NCI-H2196 treated with DMSO at 0.1 percent for 48 hours (cell line): Measurements from ENCODE around the gene TAF6L.
"Not testable (repeated sequence)": the region's sequence is repeated elsewhere in the genome, so short reads cannot be mapped to it uniquely, and the experiment has no call there.

ENCODE experiments used
- DNase-seq: peaks from one replicate; lab custom pipeline; 2025; ENCODE audit not compliant: unreplicated experiment; lab: John Stamatoyannopoulos, UW

Gene TAF6L

DNA sequence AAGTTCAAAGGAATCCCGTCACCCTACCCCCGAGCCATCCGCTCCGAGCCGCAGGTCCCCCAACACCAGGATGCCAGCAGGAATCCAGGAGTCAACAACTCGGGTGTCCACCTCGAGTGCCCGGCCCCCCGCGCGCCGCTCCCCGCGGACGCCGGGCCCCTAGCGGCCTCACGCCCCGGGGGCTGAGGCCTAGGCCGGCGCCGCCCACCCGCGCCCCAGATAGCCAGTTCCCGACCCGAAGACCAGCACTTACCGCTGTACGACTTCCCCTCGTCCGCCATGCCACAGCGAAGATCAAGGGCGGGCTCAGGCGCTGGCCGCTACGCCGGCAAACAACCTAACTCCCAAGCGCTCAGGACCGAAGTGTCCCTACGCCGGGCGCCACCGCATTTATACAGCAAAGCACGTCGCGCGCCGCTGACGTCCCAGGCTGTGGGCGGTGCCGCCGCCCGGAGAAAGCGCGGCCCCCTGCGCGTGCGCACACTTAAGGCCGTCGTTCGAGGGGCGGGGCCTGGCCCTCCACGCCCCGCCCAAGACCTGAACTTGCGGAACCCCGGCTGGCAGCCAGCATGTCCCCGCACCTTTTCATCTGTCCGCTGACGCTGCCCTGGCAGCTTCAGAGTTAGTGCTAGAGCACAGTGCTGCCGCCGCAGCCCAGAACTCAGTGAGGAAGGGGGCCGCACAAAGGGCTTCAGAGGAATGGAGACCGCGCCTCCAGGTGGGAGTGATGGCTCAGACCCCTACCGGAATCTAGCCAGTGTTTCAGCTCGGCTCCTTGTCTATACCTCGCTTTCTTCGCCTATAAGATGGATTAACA, 34.1 kb downstream of the TAF6L start, which contains the start of gene NXF1:
Gene NXF1 (minus strand): TSS at position 365 of the 817 bp plus-strand sequence. CDS start 84 bp downstream, at position 281.
- DNase-seq: peak; percentile 88

DNA sequence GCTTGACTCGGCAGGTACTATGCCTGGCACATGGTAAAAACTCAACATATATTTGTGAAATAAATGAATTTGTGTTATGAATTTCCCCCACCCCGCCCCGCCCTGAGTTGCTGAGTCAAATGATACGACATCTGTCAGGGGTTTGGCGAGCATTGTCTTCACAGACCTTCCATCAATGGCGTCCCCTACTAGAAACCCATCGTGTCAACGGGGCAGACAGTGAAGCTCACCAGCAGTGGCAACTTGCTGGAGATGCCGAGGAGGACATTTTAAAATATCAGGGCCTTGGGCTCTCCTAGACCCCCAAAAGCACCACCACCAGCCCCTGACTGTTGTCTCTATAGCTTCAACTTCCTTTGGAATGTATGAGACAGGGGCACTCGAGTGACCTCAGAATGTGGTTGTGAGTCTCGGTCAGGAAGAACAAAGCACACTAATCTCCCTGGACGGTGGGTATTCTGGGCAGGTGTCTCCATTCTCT, 34.8 kb downstream of the TAF6L start:
- no peak for DNase-seq

DNA sequence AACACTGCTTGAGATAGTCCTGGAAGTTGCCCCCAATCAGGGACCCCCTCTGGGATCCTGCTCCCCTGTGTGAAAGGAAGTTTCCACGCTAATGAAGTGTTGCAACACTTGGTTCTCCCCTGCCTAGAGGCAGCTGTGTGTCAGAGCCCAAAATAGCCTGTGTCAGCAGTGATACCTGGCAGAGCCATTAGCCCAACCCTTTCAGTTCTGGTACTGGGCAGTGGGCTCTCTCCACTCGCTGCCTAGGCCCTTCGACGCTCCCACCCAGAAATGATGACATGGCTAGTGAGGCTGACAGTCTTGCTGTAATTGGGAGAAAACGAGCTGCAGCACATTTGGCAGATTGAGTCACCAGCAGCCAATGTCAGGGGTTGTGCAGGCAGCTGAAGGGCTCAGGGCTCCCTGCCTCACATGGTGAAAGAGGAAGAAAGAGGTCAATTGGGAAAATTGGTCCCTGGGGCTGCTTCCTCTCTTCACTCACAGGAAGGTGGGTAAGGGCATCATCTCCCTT, 35.5 kb downstream of the TAF6L start:
- DNase-seq: no peak

DNA sequence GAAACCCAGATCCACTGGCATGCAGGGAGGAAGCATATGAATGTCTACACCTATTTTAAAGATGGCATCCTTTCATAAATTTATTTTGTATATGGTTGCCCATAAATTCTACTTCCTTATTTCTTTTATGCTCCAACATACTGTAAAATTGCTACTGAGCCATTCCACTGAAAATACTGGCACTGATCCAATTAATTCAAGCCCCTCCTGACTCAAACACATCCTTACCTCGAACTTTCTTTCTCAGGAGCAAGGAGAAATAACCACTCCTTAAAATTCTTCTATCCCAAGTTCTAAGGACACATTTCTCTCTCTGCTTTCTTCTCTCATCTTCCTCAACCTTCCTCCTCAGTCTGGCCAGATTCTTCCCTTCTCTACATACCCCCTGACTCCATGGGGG, 39.6 kb downstream of the TAF6L start:
- no peak for DNase-seq

DNA sequence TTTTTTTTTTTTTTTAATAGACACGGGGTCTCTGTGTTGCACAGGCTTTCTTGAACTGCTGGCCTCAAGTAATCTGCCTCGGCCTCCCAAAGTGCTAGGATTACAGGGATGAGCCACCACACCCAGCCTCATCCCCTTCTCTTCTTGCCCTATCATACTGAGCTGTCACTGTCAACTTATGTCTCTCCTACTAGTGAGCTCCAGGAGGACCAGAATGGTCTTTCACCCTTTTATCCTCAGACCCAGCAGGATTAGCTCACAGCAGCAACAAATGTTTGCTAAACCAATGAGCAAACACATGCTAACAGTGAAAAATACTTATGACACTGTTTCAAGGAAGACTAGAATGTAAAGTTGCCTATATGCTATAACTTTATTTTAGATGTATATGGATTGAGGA, 40.5 kb downstream of the TAF6L start:
- DNase-seq: no peak

DNA sequence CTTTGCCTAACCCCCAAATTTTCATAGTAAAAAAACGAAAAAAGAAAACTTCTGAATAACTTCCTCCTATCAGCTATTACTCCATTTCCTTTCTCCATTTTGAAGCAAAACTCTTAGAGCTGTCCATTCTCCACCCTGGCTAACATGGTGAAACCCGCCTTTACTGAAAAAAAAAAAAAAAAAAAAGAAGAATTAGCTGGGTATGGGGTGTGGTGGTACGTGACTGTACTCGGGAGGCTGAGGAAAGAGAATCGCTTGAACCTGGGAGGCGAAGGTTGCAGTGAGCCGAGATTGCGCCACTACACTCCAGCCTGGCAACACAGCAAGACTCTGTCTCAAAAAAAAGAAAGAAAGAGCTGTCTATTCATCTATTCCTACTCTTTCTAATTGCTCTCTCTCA, 45.4 kb downstream of the TAF6L start:
- DNase-seq: no peak

DNA sequence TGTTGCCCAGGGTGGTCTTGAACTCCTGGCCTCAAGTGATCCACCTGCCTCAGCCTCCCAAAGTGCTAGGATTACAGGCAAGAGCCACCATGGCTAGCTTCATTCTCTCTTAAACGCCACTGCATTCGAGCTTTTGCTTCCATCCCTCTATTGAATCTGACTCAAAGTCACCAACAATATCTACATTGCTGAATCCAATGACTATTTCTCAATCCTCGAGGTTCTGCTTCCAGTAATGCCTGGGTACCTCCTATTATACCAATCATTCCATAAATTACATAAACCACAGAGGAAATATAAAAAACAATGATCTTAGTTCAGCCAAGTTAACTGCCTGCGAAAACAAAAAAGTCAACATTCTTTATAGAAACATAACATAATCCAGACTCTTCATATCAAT, 45.9 kb downstream of the TAF6L start:
- DNase-seq: no peak

DNA sequence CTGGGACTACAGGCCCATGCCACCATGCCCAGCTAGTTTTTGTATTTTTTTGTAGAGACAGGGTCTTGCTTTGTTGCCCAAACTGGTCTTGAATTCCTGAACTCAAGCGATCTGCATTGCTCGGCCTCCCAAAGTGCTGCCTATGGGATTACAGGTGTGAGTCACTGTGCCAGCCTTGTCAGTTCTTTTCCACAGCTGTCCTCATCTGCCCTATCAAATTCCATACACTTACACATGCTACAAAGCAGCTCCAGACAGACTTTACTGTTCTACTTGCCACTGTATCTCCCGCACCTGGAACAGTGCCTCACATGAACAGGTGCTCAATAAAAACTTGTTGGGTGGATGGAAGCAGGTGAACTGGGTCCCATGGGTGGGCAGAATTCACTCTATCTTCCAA, 52.5 kb downstream of the TAF6L start:
- no peak for DNase-seq

DNA sequence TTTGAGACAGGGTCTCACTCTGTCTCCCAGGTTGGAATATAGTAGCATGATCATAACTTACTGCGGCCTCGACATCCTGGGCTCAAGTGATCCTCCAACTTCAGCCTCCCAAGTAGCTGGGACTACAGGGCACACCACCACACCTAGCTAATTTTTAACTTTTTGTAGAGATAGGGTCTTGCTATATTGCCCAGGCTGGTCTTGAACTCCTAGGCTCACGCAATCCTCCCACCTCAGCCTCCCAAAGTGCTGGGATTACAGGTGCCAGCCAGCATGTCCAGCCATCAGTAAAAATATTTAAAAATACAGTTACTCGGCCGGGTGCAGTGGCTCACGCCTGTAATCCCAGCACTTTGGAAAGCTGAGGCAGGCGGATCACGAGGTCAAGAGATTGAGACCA, 56.9 kb downstream of the TAF6L start:
- not testable (repeated sequence) for DNase-seq

DNA sequence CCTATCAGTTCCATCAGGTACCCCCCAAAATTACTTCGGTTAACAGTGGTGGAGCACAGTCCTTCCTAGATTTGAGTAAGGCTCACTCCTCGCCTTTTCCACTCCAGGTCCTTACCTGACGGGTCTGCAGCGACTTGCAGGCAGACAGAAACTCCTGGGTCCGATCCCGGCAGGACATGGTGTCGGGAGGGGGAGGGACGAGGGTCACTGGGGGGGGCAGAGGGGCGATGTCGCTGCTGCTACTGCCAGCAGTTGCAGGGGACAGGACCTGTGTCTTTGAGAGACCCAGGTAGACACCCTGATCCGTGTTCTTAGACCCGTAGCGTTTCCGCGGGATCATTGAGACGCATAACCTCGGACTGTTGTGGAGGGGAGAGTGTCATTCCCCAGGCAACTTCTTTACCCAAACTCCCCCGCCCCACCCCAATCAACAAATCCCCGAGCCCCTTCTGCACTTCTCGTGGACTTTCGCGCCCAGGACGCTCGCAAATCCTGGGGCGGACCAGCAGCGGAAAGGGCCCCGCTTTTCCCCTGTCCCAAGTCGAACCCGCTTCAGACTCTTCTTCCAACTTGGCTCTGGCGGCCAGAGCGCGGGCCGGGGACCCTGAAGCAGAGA, 59.8 kb downstream of the TAF6L start:
- DNase-seq: no peak

DNA sequence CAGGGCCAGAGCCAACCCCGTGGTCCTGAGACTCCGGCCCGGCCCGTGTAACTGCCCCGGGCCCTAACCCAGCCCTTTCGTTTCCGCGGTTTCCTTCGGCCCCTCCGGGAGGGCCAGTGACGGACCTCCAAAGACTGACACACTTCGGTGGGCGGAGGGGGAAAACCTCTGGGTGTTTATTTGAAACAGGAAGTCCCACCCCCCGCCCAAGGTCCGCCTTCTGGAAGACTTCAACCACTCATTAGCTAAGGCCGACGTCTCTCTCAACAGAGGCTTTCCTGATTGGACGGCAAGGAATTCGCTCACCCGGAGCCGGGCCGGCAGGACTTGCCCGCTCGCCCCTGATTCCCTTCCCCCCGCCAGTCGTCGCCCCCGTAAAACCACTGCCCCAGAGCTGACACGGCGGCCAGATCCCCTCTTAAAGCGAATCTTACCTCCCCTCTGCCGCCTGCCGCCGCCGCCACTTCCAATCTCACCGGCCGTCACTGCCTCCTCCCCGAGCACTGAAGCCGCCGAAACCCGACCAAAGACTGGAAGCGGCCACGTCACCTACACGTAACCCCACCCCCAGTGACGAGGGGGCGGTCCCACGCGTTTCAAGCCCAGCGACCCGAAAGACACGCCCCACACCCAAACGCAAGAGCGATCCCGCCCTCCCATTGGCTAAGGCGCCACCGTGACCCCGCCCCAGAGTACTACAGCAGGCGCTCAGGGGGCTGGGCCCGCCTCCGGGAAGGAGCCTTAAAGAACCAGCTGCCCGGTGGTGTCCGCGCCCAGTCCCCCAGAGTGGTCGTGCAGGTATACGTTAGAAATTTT, 60.5 kb downstream of the TAF6L start, which contains the start of gene STX5:
Gene STX5 (minus strand): TSS at position 532 of the 816 bp plus-strand sequence. CDS start 808 bp downstream, outside the sequence.
- peak; percentile 98 for DNase-seq

DNA sequence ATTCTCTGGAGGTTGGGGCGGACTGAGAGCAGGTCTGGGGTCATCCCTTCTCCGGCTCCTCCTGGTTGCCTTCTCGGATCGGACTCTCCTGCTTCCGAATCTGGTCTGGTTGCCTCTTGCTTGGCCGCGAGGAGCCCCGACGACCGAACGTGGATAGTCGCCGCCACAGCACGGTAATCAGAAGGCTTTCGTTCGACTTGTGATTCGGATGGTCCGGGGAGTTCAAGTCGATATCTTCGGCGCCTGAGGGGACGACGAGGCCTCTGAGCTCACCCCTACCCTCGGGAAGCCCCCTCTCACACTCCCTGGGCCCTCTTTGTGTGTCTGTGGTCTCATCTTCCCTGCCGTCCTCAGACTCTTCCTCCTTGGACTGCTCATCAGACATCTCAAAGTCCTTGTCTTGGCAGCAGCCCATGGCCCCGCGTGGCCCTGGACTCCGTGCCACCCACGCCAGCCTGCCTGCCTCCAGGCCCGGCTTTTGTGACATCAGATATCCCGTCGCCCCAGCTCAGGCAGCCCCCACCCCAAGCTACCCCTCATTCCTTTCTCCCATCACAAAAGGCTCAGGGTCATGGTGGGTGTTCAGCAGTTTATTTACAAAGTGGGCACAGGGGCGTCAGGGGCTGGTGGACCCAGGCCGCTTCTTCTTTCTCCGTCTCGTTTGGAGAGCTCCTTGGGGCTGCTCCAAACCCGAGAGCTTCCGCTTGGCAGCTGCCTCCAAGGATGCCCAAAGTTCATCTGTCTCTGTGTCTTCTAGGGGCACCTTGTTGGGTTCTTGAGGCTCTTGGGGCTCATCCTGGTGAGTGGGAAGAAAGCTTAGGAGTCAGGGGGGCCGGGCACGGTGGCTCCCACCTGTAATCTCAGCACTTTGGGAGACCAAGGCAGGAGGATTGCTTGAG, 61.4 kb downstream of the TAF6L start, which contains the start of gene TEX54:
Gene TEX54 (minus strand): TSS at position 506 of the 899 bp plus-strand sequence.
- no peak for DNase-seq

DNA sequence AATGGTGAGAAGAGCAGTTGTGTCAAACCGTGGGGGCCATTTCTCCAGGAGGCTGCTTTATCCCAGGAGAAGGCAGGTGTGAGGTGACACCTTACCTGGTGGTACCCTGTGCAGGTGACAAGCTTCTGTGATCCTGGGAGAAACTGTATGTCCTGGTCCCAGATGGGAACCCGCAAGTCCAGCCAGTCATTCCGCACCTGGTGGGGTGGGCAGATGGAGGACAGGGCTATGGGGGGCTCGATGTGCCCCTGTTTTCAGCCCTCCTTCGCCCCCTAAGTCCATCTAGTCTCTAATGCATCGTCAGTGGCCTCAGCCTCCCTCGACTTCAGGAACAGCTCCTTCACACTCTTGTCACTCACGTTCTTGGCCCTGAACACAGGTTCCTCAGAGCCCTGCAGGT, 64.1 kb downstream of the TAF6L start:
- no peak for DNase-seq
